Mesenchymal stem cell (in vitro differentiated cells and primary cell): ENCODE results near the gene OR5K2.

Experiments used
- DNase-seq: peaks from one replicate; pipeline ENCODE4 v3.0.0-alpha.2; 2013
- H2AFZ ChIP-seq: one replicate; pipeline ENCODE4 v1.6.1; 2013; ENCODE audit warnings: low read depth, mild to moderate bottlenecking, control low read depth, inconsistent platforms, low read length, moderate library complexity
- H2AK5ac ChIP-seq: 2 replicates; pipeline ENCODE4 v1.6.1; 2013; ENCODE audit warnings: low read length, moderate library complexity, mild to moderate bottlenecking, inconsistent platforms; ENCODE audit not compliant: severe bottlenecking
- H2BK120ac ChIP-seq: one replicate; pipeline ENCODE4 v1.6.1; 2013; ENCODE audit warnings: low read depth, mild to moderate bottlenecking, inconsistent platforms, low read length, moderate library complexity
- H2BK12ac ChIP-seq, 2 experiments: one replicate each; pipeline ENCODE4 v1.6.1; 2013; ENCODE audit warnings: inconsistent platforms in 2 of 2, low read length in 2 of 2, mild to moderate bottlenecking in 2 of 2, moderate library complexity in 2 of 2, control low read depth in 1 of 2
- H2BK15ac ChIP-seq: one replicate; pipeline ENCODE4 v1.6.1; 2013; ENCODE audit warnings: mild to moderate bottlenecking, low read depth, inconsistent platforms; ENCODE audit not compliant: poor library complexity, severe bottlenecking
- H2BK5ac ChIP-seq: 2 replicates; pipeline ENCODE4 v1.6.1; 2013; ENCODE audit warnings: low read depth, mild to moderate bottlenecking, low read length, control low read depth, inconsistent platforms; ENCODE audit not compliant: poor library complexity, severe bottlenecking
- H3K14ac ChIP-seq, 2 experiments: one replicate each; pipeline ENCODE4 v1.6.1; 2013; ENCODE audit warnings: inconsistent platforms in 2 of 2, low read length in 2 of 2, control low read depth in 1 of 2, mild to moderate bottlenecking in 1 of 2, moderate library complexity in 1 of 2
- H3K18ac ChIP-seq, 2 experiments: one replicate each; pipeline ENCODE4 v1.6.1; 2013; ENCODE audit warnings: inconsistent platforms in 2 of 2, low read length in 2 of 2, control low read depth in 1 of 2, low read depth in 1 of 2, mild to moderate bottlenecking in 1 of 2
- H3K23ac ChIP-seq, 2 experiments: one replicate each; pipeline ENCODE4 v1.6.1; 2013; ENCODE audit warnings: inconsistent platforms in 2 of 2, low read length in 2 of 2, mild to moderate bottlenecking in 2 of 2, moderate library complexity in 2 of 2, control low read depth in 1 of 2
- H3K27ac ChIP-seq: 2 replicates; pipeline ENCODE4 v1.5.1; 2013; ENCODE audit warnings: mild to moderate bottlenecking, moderate library complexity, low read length, control low read depth, inconsistent platforms; ENCODE audit not compliant: poor library complexity, severe bottlenecking
- H3K27me3 ChIP-seq, 2 experiments: 2 replicates each; pipeline versions ENCODE4 v1.6.1 to v1.7.0; 2013; ENCODE audit warnings: low read length in 2 of 2, mild to moderate bottlenecking in 2 of 2, moderate library complexity in 2 of 2, control low read depth in 1 of 2, inconsistent platforms in 1 of 2; ENCODE audit not compliant: control insufficient read depth in 1 of 2, insufficient read depth in 1 of 2
- H3K36me3 ChIP-seq, 2 experiments: 2 replicates each; pipeline versions ENCODE4 v1.6.1 to v1.7.0; 2013; ENCODE audit warnings: low read length in 2 of 2, control low read depth in 1 of 2, inconsistent platforms in 1 of 2, low read depth in 1 of 2, mild to moderate bottlenecking in 1 of 2; ENCODE audit not compliant: insufficient read depth in 2 of 2, control insufficient read depth in 1 of 2
- H3K4ac ChIP-seq, 2 experiments: one replicate each; pipeline ENCODE4 v1.6.1; 2013; ENCODE audit warnings: inconsistent platforms in 2 of 2, low read length in 2 of 2, mild to moderate bottlenecking in 2 of 2, moderate library complexity in 2 of 2, control low read depth in 1 of 2, low read depth in 1 of 2
- H3K4me1 ChIP-seq: 2 replicates; pipeline ENCODE4 v1.6.1; 2013; ENCODE audit warnings: low read depth, low read length, control low read depth; ENCODE audit not compliant: control insufficient read depth, insufficient read depth
- H3K4me2 ChIP-seq: 2 replicates; pipeline ENCODE4 v1.6.1; 2013; ENCODE audit warnings: low read length, mild to moderate bottlenecking, inconsistent platforms; ENCODE audit not compliant: poor library complexity, severe bottlenecking
- H3K4me3 ChIP-seq, 2 experiments: 2 replicates each; pipeline versions ENCODE4 v1.5.1 to v1.7.0; 2013; ENCODE audit warnings: low read length in 2 of 2, mild to moderate bottlenecking in 2 of 2, control low read depth in 1 of 2, low read depth in 1 of 2; ENCODE audit not compliant: insufficient read depth in 1 of 2
- H3K79me1 ChIP-seq: replicated peaks from 2 replicates; pipeline ENCODE4 v1.6.1; 2013; ENCODE audit warnings: mild to moderate bottlenecking, control low read depth, low read length, inconsistent platforms; ENCODE audit not compliant: poor library complexity, severe bottlenecking
- H3K9ac ChIP-seq: 2 replicates; pipeline ENCODE4 v1.7.0; 2013; ENCODE audit warnings: mild to moderate bottlenecking, low read length, moderate library complexity
- H3K9me3 ChIP-seq: 2 replicates; pipeline ENCODE4 v1.7.0; 2013; ENCODE audit warnings: mild to moderate bottlenecking, low read length; ENCODE audit not compliant: control insufficient read depth
- H4K8ac ChIP-seq: one replicate; pipeline ENCODE4 v1.6.1; 2013; ENCODE audit warnings: inconsistent platforms, mild to moderate bottlenecking, low read length, moderate library complexity
- H4K91ac ChIP-seq: one replicate; pipeline ENCODE4 v1.6.1; 2013; ENCODE audit warnings: mild to moderate bottlenecking, low read length, inconsistent platforms
- WGBS: methylation state at CpG from one replicate; pipeline ENCODE4 v1.1.7; 2013; ENCODE audit warnings: mixed read lengths; 5-methylcytosine and 5-hydroxymethylcytosine counted together

The OR5K2 gene

DNA sequence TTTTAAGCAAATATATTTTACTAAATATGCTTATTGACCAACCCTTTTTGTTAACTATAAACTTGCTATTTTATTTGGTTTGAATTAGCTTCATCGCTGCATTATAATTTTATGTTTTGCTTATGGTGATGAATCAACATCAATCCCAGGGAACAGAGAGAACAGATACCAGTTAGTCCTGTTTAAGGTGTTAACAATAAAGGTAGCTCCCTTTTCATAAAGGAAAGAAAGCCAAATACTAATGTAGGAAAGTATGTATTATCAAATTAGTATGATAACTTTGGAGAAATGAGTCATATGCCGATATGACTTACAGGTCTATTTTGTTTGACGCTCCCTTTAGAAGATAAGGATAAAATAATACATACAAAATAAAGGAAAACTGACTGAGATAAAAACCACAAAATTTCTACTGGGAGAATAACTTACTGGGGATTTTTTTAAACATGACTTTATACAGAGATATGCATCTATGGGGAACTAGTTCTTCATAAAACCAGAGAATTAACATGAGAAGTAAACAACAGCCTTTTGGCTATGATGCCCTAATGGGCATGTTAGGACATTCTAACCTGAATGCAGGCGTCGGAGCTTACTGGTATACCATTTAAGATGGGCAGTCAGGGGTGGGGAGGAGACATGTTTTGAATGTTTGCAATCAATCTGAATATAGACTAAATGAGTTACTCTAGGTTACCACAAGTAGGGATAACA, 4.5 kb downstream of the OR5K2 start:
- H3K27ac ChIP-seq: no peak overlapping the region
- H2AFZ ChIP-seq: no peak overlapping the region
- H3K9ac ChIP-seq: no peak overlapping the region
- no peak overlapping the region for H3K4me3 ChIP-seq
- no peak overlapping the region for H4K8ac ChIP-seq
- no peak overlapping the region for H2BK5ac ChIP-seq
- no peak overlapping the region for H4K91ac ChIP-seq
- H3K4me2 ChIP-seq: no peak overlapping the region
- no peaks in the 10 kb centered on the region for H3K9me3 ChIP-seq
- H3K14ac ChIP-seq: no peak overlapping the region
- no peak overlapping the region for H2BK12ac ChIP-seq
- no peak overlapping the region for H3K23ac ChIP-seq
- H2BK120ac ChIP-seq: no peak overlapping the region
- no peaks in the 10 kb centered on the region for H3K4me1 ChIP-seq
- H3K18ac ChIP-seq: no peak overlapping the region
- DNase-seq: no peak
- WGBS: 98% methylated on average over 3 of the region's 5 CpGs
- H3K4ac ChIP-seq: no peak overlapping the region
- no peak overlapping the region for H2AK5ac ChIP-seq
- H3K27me3 ChIP-seq: peaks cover 0 to 6% of the 10 kb centered on the region in 2 experiments
- no peaks in the 10 kb centered on the region for H3K79me1 ChIP-seq
- H2BK15ac ChIP-seq: no peak overlapping the region
- H3K36me3 ChIP-seq: no peaks in the 10 kb centered on the region

- Histone ChIP-seq H3K9ac (no peak overlapping the region), H2BK120ac (no peak overlapping the region), H3K79me1 (no peaks in the 10 kb centered on the region), H4K91ac (no peak overlapping the region), H3K4ac (no peak overlapping the region), H3K14ac (no peak overlapping the region), H2AFZ (no peak overlapping the region), H2BK12ac (no peak overlapping the region), H3K36me3 (no peaks in the 10 kb centered on the region), H2AK5ac (no peak overlapping the region), H2BK5ac (no peak overlapping the region), H3K27ac (no peak overlapping the region), H3K4me2 (no peak overlapping the region), H3K27me3 (peaks cover 0 to 6% of the 10 kb centered on the region in 2 experiments), H3K9me3 (no peaks in the 10 kb centered on the region), H3K4me1 (no peaks in the 10 kb centered on the region), H3K18ac (no peak overlapping the region), H2BK15ac (no peak overlapping the region), H3K23ac (no peak overlapping the region), H4K8ac (no peak overlapping the region), H3K4me3 (no peak overlapping the region)
- 65% methylated on average over 4 of the region's 4 CpGs for WGBS
- DNase-seq: no peak
Measured at GRCh38 chr3:98504539-98504938, 7.1 kb downstream of the OR5K2 start.

- no peak overlapping the region for H2BK15ac ChIP-seq
- DNase-seq: no peak
- no peak overlapping the region for H4K91ac ChIP-seq
- H3K27me3 ChIP-seq: peaks cover 0 to under 1% of the 10 kb centered on the region in 2 experiments
- H3K9me3 ChIP-seq: no peaks in the 10 kb centered on the region
- H3K27ac ChIP-seq: no peak overlapping the region
- H2BK120ac ChIP-seq: no peak overlapping the region
- H2BK5ac ChIP-seq: no peak overlapping the region
- H3K4me1 ChIP-seq: no peaks in the 10 kb centered on the region
- H3K23ac ChIP-seq: no peak overlapping the region
- H3K79me1 ChIP-seq: no peaks in the 10 kb centered on the region
- no peak overlapping the region for H2BK12ac ChIP-seq
- no peak overlapping the region for H3K9ac ChIP-seq
- no peak overlapping the region for H2AFZ ChIP-seq
- H3K14ac ChIP-seq: no peak overlapping the region
- H3K4me2 ChIP-seq: no peak overlapping the region
- H3K36me3 ChIP-seq: no peaks in the 10 kb centered on the region
- no peak overlapping the region for H3K4me3 ChIP-seq
- H2AK5ac ChIP-seq: no peak overlapping the region
- no peak overlapping the region for H3K4ac ChIP-seq
- 95% methylated on average over 2 of the region's 2 CpGs for WGBS
- no peak overlapping the region for H4K8ac ChIP-seq
- H3K18ac ChIP-seq: no peak overlapping the region
Measured at GRCh38 chr3:98508582-98508981, 11.1 kb downstream of the OR5K2 start.

DNA sequence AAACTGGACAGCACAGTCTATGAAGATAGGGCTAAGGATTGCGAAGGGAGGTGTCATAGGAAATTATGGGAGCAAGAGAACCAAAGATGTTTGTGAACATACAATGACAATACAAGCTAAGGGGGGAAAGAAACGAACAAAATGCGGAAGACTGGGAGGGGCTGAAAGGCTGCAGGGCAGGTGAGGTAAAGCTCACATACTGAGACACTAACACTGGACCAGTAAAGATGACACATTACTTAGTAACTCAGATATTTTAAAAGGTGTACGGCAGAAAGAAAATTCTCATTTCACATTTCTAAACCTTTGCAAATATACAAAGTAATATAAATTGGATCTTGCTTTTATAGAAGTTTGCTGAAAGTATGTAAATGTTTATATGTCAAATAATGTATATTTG, 15.1 kb downstream of the OR5K2 start:
- H2BK120ac ChIP-seq: no peak overlapping the region
- H2AK5ac ChIP-seq: no peak overlapping the region
- no peaks in the 10 kb centered on the region for H3K27me3 ChIP-seq
- peaks cover 2 to 30% of the 10 kb centered on the region in 2 experiments for H3K36me3 ChIP-seq
- no peak overlapping the region for H3K18ac ChIP-seq
- H3K79me1 ChIP-seq: peaks cover 7% of the 10 kb centered on the region
- H3K4me3 ChIP-seq: no peak overlapping the region
- no peak overlapping the region for H2BK15ac ChIP-seq
- H4K91ac ChIP-seq: no peak overlapping the region
- WGBS: 100% methylated on average over 2 of the region's 4 CpGs
- H3K9ac ChIP-seq: no peak overlapping the region
- no peak overlapping the region for H2BK5ac ChIP-seq
- H3K23ac ChIP-seq: no peak overlapping the region
- H3K14ac ChIP-seq: no peak overlapping the region
- DNase-seq: no peak
- no peaks in the 10 kb centered on the region for H3K9me3 ChIP-seq
- H3K4ac ChIP-seq: no peak overlapping the region
- H2AFZ ChIP-seq: no peak overlapping the region
- H3K27ac ChIP-seq: no peak overlapping the region
- no peak overlapping the region for H2BK12ac ChIP-seq
- H3K4me2 ChIP-seq: no peak overlapping the region
- H4K8ac ChIP-seq: no peak overlapping the region
- no peaks in the 10 kb centered on the region for H3K4me1 ChIP-seq
